ENCODE measurements around the gene ARMS2.

DNA sequence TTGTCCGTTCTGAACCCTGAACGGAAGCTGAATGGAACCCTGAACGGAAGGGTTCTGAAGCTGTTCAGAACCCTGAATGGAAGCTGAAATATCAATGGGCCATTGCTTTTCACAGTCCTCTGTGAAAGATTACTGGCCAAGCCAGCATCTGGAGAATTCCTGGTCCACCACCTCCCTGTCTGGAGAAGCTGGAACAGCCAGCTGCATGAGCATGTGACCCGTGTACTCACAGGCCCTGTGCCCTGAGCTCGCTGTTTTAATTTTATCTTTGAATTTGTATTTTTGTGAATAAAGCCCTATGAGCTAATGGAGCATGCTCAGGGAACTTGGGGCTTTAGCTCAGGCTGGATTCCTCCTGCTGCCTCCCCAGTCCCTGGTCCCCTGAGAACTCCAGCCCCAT lies 44.1 kb downstream of the ARMS2 start:
- TF ChIP-seq POLR2AphosphoS5 (IDR thresholded peaks at IDR 0.05; ENCODE audit: low read depth, low read length) (no peak), POLR2A (IDR thresholded peaks at IDR 0.05; ENCODE audit: low read depth, low read length) (no peak), SPI1 (IDR thresholded peaks at IDR 0.05; ENCODE audit: low read depth, low read length) (no peak), TAF1 (IDR thresholded peaks at IDR 0.05; ENCODE audit: low read depth, low read length) (no peak)
